Measurements from ENCODE around the gene CD40. TPM values are rescaled to one million over a fixed set of nuclear protein-coding genes. Genes with fewer than 3 reads are reported as not detected.

The CD40 gene
- total RNA-seq, 1 donor from 2014 or later = 6.8 TPM

- H3K36me3 ChIP-seq = peaks cover 10% of the 10 kb centered on the region
- H3K4me3 ChIP-seq = no peak overlapping the region
- TF ChIP-seq, protein P1, sequence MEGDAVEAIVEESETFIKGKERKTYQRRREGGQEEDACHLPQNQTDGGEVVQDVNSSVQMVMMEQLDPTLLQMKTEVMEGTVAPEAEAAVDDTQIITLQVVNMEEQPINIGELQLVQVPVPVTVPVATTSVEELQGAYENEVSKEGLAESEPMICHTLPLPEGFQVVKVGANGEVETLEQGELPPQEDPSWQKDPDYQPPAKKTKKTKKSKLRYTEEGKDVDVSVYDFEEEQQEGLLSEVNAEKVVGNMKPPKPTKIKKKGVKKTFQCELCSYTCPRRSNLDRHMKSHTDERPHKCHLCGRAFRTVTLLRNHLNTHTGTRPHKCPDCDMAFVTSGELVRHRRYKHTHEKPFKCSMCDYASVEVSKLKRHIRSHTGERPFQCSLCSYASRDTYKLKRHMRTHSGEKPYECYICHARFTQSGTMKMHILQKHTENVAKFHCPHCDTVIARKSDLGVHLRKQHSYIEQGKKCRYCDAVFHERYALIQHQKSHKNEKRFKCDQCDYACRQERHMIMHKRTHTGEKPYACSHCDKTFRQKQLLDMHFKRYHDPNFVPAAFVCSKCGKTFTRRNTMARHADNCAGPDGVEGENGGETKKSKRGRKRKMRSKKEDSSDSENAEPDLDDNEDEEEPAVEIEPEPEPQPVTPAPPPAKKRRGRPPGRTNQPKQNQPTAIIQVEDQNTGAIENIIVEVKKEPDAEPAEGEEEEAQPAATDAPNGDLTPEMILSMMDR (IDR thresholded peaks at IDR 0.05; ENCODE audit: borderline replicate concordance) = no peak
- intact Hi-C loops (cut with micrococcal nuclease) = no loop called here
- H3K27me3 ChIP-seq (ENCODE audit: low read depth) = no peaks in the 10 kb centered on the region
- no peak overlapping the region for H3K27ac ChIP-seq (replicated peaks)
- H3K4me1 ChIP-seq = peaks cover 89% of the 10 kb centered on the region
- DNase-seq = no peak
- no peaks in the 10 kb centered on the region for H3K9me3 ChIP-seq (replicated peaks)
These were observed 35.0 kb upstream of the CD40 start for GRCh38 chr20:46083101-46083500.

GRCh38 chr20:46083531-46084061 is 34.5 kb upstream of the CD40 start:
- H3K4me1 ChIP-seq = peaks cover 94% of the 10 kb centered on the region
- no peak for DNase-seq

DNA sequence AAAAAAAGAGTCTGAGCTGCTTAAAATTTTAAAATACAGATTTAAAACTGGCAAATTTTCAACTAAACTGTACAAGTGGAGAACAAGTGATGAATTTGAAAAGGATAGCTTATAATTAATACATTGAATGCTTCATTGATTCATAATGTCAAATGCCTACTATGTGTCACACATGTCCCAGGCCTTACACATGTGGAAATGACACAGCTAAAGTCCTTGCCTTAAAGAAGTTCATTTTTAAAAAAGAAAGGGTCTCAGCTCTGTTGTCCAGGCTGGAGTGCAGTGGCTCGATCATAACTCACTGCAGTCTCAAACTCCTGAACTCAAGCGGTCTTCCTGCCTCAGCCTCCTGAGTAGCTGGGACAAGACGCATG is 33.3 kb upstream of the CD40 start:
- Histone ChIP-seq H3K9me3 (replicated peaks) (no peaks in the 10 kb centered on the region), H3K4me1 (peaks cover 95% of the 10 kb centered on the region), H3K4me3 (no peak overlapping the region), H3K36me3 (no peaks in the 10 kb centered on the region), H3K27me3 (ENCODE audit: low read depth) (no peaks in the 10 kb centered on the region), H3K27ac (replicated peaks) (no peak overlapping the region)
- TF ChIP-seq, protein P1 (IDR thresholded peaks at IDR 0.05; ENCODE audit: borderline replicate concordance) = no peak
- DNase-seq = no peak
- intact Hi-C loops (cut with micrococcal nuclease) = no loop called here

More at GRCh38 chr20:46083531-46084061, 34.5 kb upstream of the CD40 start:
- H3K9me3 ChIP-seq (replicated peaks) = no peaks in the 10 kb centered on the region
- no peak overlapping the region for H3K4me3 ChIP-seq
- H3K27me3 ChIP-seq (ENCODE audit: low read depth) = no peaks in the 10 kb centered on the region
- TF ChIP-seq, protein P1 (IDR thresholded peaks at IDR 0.05; ENCODE audit: borderline replicate concordance) = no peak
- H3K27ac ChIP-seq (replicated peaks) = no peak overlapping the region
- intact Hi-C loops (cut with micrococcal nuclease) = no loop called here
- peaks cover 5% of the 10 kb centered on the region for H3K36me3 ChIP-seq

DNA sequence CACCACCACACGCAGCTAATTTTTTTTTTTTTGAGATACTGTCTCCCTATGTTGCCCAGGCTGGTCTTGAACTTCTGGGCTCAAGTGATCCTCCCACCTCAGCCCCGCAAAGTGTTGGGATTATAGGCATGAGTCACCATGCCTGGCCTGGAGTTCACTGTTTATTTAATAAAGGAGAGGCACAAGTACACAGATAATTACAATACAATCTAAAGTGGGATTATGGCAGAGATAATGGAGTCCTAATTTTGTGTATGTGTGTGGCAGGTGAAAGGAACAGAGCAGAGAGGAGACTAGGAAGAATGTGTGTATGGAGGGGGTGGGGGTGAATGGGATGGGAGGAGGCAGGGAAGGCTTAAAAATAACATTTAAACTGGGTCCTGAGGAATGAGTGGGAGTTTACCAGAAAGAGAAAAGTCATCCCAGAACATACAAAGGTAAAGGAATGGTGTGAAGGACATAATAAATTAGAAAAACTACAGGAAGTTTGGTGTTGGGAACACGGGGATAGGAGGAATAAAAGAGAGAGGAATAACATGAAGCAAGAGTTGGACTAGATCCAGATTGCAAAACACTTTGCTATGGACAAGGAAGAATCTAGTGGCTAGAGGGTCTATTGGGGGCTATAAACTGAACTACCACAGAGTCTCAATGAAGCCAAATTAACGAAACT is 32.8 kb upstream of the CD40 start:
- Histone ChIP-seq H3K9me3 (replicated peaks) (no peaks in the 10 kb centered on the region), H3K4me1 (peaks cover 94% of the 10 kb centered on the region), H3K4me3 (no peak overlapping the region), H3K27me3 (ENCODE audit: low read depth) (no peaks in the 10 kb centered on the region), H3K27ac (replicated peaks) (no peak overlapping the region), H3K36me3 (no peaks in the 10 kb centered on the region)
- intact Hi-C loops (cut with micrococcal nuclease) = no loop called here
- DNase-seq = no peak
- TF ChIP-seq, protein P1 (IDR thresholded peaks at IDR 0.05; ENCODE audit: borderline replicate concordance) = no peak

DNA sequence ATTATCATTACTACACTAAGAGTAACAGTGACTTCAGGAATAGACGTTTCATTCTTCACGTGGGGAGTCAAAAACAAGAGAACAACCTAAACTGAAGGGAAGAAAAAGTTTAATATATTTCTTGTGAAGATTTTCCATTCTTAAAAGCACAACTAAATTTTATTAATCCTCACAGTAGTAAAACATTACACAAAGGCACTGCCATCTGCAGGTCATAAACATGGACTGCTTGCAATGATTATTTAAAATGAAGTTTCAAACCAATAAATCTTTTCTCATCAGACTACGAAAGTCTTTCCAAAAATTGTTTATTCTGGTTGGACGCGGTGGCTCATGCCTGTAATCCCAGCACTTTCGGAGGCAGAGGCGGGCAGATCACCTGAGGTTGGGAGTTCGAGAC is 31.0 kb upstream of the CD40 start:
- TF ChIP-seq, protein P1 (IDR thresholded peaks at IDR 0.05; ENCODE audit: borderline replicate concordance) = peak; percentile 45
- H3K9me3 ChIP-seq (replicated peaks) = no peaks in the 10 kb centered on the region
- H3K27ac ChIP-seq (replicated peaks) = no peak overlapping the region

More for the DNA sequence above, 31.0 kb upstream of the CD40 start:
- Histone ChIP-seq H3K4me1 (peaks cover 80% of the 10 kb centered on the region), H3K4me3 (no peak overlapping the region), H3K27me3 (ENCODE audit: low read depth) (no peaks in the 10 kb centered on the region), H3K36me3 (no peaks in the 10 kb centered on the region)
- DNase-seq = no peak
- intact Hi-C loops (cut with micrococcal nuclease) = no loop called here
